Hematopoietic multipotent progenitor cell treated with erythropoietin and hydrocortisone succinate and interleukin-3 and kit ligand, for 17 days (in vitro differentiated cells): Measurements from ENCODE around the gene CEP162.
A peak's percentile ranks its signal among the peaks of the same experiment; 100 is the strongest.
"Not testable (repeated sequence)": the region's sequence is repeated elsewhere in the genome, so short reads cannot be mapped to it uniquely, and the experiment has no call there.

ENCODE experiments used
- DNase-seq: peaks from one replicate; pipeline ENCODE4 v3.0.0-alpha.2; 2015; ENCODE audit warnings: low spot score

CEP162 gene

DNA sequence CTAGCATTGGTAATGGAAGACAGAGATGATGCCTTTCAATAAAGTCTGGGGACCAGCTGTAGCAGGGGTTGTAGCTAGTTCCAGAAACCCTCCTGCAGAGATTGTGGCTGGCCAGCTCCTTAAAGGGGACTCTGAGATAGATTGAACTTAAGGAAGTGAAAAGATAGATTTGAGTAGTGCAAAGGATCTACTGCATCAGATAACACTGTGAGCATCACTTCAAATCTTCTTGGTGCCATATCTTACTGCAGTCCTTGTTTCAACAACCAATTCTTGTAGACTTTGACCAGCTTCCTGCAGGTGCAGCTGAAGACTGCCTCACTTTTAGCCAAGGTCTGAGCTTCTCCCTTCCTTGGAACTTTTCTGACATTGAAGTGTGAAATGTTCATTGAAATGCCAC, 14.8 kb upstream of the CEP162 start:
- DNase-seq, result no peak

GRCh38 chr6:84228198-84228543, 728 bp upstream of the CEP162 start:
- DNase-seq, result no peak

GRCh38 chr6:84227044-84227433, 404 bp downstream of the CEP162 start:
- DNase-seq, result no peak

GRCh38 chr6:84224251-84224650, 3.2 kb downstream of the CEP162 start:
- no peak for DNase-seq

GRCh38 chr6:84223608-84224007, 3.8 kb downstream of the CEP162 start:
- DNase-seq, result not testable (repeated sequence)

GRCh38 chr6:84222426-84222825, 5.0 kb downstream of the CEP162 start:
- DNase-seq, result no peak

GRCh38 chr6:84220809-84221409, 6.5 kb downstream of the CEP162 start:
- DNase-seq, result peak; percentile 52

- no peak for DNase-seq
Observed at GRCh38 chr6:84218091-84218490, 9.4 kb downstream of the CEP162 start.

DNA sequence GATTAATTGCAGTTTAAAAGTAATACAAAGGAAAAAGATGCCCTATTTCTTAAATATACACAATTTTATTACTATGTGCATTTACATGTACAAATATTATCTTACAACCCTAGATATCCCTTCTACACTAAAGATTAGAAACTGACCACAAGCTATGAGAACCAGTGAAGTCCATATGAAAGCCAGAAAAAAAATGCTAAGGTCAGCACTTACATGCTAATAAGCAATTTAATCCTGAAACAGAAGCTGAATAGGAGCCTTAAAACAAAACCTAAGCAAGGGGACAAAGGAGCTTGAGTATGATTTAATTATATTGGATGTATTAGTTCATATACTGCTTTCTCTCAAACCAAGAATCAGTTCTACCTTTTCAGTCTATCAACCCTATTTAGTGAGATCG, 14.2 kb downstream of the CEP162 start:
- DNase-seq, result no peak

- DNase-seq, result no peak
Observed at GRCh38 chr6:84204011-84204410, 23.4 kb downstream of the CEP162 start.

DNA sequence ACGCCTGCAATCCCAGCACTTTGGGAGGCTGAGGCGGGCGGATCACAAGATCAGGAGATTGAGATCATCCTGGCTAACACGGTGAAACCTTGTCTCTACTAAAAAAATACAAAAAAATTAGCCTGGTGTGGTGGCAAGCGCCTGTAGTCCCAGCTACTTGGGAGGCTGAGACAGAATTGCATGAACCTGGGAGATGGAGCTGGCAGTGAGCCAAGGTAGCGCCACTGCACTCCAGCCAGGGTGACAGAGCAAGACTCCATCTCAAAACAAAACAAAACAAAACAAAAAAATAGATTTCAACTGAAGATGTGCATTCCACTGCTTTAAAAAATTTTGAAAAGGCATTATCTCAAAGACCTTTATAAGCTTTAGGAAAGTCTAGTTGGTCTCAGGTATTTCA, 27.5 kb downstream of the CEP162 start:
- DNase-seq, result not testable (repeated sequence)

GRCh38 chr6:84197708-84198107, 29.7 kb downstream of the CEP162 start:
- no peak for DNase-seq

- no peak for DNase-seq
Observed at GRCh38 chr6:84193114-84193708, 34.2 kb downstream of the CEP162 start.

DNA sequence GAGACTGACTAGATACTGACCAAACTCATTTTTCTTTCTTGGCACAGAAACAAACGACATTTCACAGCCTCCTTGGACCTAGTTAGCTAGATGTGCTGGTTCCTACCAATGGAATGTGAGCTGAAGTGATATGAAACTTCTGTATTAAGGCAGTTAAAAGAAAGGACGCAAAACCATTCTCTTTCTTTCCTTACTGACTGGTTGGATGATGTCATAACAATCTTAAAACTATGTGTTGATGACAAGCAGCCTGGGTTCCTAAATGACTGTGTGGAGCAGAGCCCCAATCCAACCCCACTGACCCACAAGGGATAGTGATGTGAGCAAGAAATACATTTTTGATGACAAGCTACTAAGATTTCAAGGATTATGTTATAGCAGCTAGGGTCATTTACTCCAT, 35.6 kb downstream of the CEP162 start:
- no peak for DNase-seq

DNA sequence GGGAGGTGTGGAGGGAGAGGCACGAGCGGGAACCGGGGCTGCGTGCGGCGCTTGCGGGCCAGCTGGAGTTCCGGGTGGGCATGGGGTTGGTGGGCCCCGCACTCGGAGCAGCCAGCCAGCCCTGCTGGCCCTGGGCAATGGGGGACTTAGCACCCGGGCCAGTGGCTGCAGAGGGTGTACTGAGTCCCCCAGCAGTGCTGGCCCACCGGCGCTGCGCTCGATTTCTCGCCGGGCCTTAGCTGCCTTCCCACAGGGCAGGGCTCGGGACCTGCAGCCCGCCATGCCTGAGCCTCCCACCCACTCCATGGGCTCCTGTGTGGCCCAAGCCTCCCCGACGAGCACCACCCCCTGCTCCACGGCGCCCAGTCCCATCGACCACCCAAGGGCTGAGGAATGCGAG, 38.1 kb downstream of the CEP162 start:
- not testable (repeated sequence) for DNase-seq

DNA sequence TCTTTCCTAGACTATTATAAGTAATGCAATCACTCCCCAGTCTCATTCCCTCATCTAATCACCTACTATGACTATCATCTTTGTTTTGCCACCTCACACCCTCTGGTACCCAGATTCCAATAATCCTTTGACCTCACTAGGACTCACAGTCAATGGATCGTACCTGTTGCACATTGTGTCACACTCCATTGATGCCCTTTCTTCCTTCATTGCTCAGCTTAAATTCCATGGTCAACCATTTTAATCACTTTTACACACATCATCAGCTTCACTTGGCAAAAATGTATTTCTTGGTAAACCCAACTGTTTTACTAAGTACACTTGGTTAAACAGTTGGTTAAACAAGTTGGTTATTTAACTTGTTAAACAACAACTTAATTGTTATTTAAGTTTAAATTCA, 44.0 kb downstream of the CEP162 start:
- no peak for DNase-seq

DNA sequence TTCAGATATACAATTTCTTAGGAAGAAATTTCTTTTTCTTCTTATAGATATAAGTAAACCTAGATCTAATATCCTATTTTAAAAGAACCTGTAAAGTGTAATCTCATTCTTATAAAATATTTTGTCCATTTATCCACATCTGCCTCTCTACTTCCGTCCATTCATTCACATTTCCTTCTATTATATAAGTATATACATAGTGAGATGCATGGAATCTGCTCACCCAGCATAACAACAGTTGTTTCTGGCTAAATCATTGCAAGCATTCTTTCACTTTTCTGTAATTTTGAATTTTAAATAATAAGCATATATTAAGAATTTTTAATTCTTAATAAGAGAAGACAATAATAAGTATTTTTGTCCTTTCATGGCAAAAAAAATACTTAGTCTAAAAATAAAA, 45.4 kb downstream of the CEP162 start:
- DNase-seq, result no peak

DNA sequence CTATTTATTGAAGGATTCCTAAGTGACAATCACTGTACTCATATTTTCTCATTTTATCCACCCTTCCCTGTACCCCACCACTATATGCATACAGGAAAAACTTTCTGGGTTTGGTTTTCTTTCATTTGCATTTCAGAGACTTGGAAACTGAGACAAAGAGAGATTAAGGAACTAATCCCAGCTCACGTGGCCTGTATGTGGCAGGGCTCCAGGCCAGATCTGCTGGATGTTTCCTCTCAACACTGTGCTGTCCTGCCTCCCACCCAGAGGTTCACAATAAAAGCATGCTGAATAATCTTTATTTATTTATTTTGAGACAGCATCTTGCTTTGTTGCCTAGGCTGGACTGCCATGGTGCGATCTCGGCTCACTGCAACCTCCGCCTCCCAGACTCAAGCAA, 50.2 kb downstream of the CEP162 start:
- no peak for DNase-seq

- DNase-seq, result no peak
Observed at GRCh38 chr6:84172574-84172973, 54.9 kb downstream of the CEP162 start.

GRCh38 chr6:84172080-84172479, 55.4 kb downstream of the CEP162 start:
- DNase-seq, result no peak

DNA sequence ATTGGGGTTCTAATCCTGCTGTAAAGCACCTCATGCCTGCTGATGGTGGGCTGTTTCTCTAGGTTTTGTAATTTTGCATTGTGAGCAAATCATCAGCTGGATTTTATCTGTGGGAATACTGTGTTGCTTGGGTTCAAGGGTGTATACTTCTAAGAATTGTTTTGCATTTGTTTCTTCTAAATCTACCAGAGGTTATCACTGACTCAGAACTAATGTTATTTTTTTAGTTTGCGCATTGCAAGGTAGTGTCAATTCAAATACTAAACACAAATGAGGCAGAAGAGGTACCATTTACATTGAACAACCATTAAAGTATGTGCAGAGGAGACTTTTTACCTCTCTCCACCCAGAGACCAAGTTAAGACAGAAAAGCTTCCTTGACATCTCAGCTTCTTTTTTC, 60.0 kb downstream of the CEP162 start:
- DNase-seq, result no peak

GRCh38 chr6:84166395-84166794, 61.0 kb downstream of the CEP162 start:
- no peak for DNase-seq

GRCh38 chr6:84164328-84164727, 63.1 kb downstream of the CEP162 start:
- DNase-seq, result not testable (repeated sequence)

DNA sequence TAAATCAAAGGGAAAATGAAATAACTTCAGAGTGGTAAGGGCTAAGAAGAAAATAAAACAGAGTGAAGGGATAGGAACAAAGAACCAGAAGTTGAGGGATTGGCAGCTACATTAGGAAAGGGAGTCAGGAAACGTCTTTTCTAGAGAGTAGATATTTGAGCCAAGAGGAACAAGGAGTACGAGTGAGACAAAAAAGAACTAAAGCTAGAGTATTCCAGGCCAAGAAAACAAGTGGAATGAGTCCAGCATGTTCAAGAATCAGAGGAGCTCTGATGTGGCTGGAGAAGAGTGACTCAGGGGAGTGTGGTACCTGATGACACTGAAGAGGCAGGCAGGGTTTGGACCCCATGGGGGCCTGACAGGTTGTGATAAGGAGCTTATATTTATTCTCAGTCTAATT, 66.3 kb downstream of the CEP162 start:
- DNase-seq, result no peak
